ENCODE results near the gene STAT4. TPM values are rescaled to one million over a fixed set of nuclear protein-coding genes. Genes with fewer than 3 reads are reported as not detected.

Gene STAT4
- total and polyA plus RNA-seq, 11 donors, result 0.32 to 21.5 (median 1.9) TPM

DNA sequence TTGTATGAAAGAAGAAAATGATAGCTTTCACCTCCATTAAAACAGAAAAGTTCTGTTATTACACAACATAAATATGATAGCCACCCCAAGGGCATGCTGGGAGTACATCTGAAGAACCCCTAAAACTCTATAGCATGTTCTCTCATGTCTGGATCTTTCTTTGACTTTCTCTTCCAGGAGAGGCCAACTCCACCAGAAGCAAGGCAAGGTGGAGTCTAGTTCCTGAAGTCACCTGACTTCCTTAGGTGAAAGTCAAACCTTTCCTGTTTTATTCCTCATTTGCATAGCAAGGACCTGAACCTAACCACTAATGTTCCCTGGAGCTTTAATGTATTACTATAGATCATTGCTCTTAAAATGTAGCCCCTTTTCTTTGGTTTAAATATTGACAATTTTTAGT, 142.5 kb downstream of the STAT4 start:
- intact Hi-C loops (cut with DNase I), result no loop called here
- Histone ChIP-seq H3K4me3 (peak overlapping the region in 1 of 12 donors; percentile 13), H3K9me3 (no peaks in the 10 kb centered on the region), H3K27me3 (no peaks in the 10 kb centered on the region), H3K27ac (no peak overlapping the region), H3K36me3 (peaks cover 0 to 98% (median 75%) of the 10 kb centered on the region in 9 donors), H3K4me1 (peaks cover 0 to 83% (median 24%) of the 10 kb centered on the region in 12 donors)
- DNase-seq, result no peak
- TF ChIP-seq, protein P1, sequence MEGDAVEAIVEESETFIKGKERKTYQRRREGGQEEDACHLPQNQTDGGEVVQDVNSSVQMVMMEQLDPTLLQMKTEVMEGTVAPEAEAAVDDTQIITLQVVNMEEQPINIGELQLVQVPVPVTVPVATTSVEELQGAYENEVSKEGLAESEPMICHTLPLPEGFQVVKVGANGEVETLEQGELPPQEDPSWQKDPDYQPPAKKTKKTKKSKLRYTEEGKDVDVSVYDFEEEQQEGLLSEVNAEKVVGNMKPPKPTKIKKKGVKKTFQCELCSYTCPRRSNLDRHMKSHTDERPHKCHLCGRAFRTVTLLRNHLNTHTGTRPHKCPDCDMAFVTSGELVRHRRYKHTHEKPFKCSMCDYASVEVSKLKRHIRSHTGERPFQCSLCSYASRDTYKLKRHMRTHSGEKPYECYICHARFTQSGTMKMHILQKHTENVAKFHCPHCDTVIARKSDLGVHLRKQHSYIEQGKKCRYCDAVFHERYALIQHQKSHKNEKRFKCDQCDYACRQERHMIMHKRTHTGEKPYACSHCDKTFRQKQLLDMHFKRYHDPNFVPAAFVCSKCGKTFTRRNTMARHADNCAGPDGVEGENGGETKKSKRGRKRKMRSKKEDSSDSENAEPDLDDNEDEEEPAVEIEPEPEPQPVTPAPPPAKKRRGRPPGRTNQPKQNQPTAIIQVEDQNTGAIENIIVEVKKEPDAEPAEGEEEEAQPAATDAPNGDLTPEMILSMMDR (IDR thresholded peaks at IDR 0.05), result no peak
- TF ChIP-seq POLR2A (IDR thresholded peaks at IDR 0.05), result no peak
- no peak for ATAC-seq

DNA sequence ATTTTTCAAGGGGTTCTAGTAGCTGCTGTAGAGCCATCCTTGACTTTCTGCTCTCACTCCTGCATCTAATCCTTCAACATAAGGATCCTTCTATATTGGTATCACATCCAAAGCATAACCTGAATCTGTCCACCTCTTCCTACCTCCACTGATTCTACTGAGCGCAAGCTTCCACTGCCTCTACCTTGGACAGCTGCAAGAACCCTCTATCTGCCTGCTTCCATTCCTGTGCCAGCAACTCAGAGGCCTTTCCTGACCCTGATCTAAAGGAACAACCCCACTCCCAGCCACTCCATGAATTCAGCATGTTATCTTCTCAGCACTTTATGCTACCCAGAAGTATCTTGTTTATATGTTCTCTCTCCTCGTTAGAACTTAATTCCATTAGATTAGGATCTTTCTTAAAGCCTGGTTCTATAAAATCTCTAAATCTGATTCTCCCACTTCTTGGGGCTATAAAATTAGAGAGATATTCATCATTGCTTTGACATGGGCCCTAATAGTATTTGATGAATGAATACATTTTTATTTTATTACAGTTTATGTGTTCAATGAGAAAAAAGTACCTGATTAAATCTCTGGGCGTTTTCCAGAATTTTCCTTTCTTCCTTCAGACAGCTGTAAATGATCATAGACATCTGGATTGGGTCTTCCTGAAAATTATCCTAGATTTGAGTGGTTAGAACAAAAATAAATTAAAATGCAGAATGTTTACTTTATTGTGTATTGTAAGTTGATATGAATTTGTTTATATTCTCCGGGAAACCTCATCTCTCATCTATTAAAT, 143.6 kb downstream of the STAT4 start:
- no peak for DNase-seq
- H3K4me3 ChIP-seq, result no peak overlapping the region
- no peaks in the 10 kb centered on the region for H3K27me3 ChIP-seq
- peaks cover 0 to 100% (median 86%) of the 10 kb centered on the region in 9 donors for H3K36me3 ChIP-seq
- TF ChIP-seq, protein P1 (IDR thresholded peaks at IDR 0.05), result no peak
- no peak for TF ChIP-seq POLR2A (IDR thresholded peaks at IDR 0.05)
- 89 to 93% (median 91%) methylated on average over 4 of the region's 4 CpGs for WGBS, 4 donors
- ATAC-seq, result no peak
- peaks cover 0 to 83% (median 14%) of the 10 kb centered on the region in 12 donors for H3K4me1 ChIP-seq
- intact Hi-C loops (cut with DNase I), result loop anchor here in 1 of 10 donors (2.0 kb wide), 1 partner anchor 24 kb away; no protein-coding TSS in a partner anchor
- no peak overlapping the region for H3K27ac ChIP-seq
- no peaks in the 10 kb centered on the region for H3K9me3 ChIP-seq

DNA sequence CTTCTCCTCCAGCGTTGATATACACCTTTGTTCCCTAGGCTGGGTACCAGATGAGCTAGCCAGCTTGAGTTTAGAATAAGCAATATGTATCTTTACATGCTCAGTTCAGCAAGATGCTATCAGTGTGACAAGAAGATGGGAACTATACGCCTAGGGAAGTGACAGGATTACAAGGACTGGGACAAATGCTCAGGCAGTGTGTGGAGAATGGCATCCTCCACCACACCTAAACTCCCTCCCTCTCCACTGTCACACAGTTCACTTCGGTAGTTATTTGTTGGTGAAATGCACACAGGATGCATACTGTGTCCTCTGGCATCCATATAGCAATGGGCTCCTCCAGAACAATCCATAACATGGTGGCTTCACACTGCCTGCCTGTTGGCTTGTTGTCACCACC, 144.5 kb downstream of the STAT4 start:
- peaks cover 0 to 100% (median 95%) of the 10 kb centered on the region in 9 donors for H3K36me3 ChIP-seq
- H3K4me3 ChIP-seq, result no peak overlapping the region
- 93 to 100% (median 96%) methylated on average over 3 of the region's 3 CpGs for WGBS, 4 donors
- DNase-seq, result no peak
- ATAC-seq, result no peak
- no peaks in the 10 kb centered on the region for H3K27me3 ChIP-seq
- H3K27ac ChIP-seq, result no peak overlapping the region
- H3K4me1 ChIP-seq, result peaks cover 0 to 77% (median 6%) of the 10 kb centered on the region in 12 donors
- intact Hi-C loops (cut with DNase I), result loop anchor here in 1 of 10 donors (2.0 kb wide), 1 partner anchor 23 kb away; no protein-coding TSS in a partner anchor
- TF ChIP-seq, protein P1 (IDR thresholded peaks at IDR 0.05), result no peak
- TF ChIP-seq POLR2A (IDR thresholded peaks at IDR 0.05), result no peak
- H3K9me3 ChIP-seq, result no peaks in the 10 kb centered on the region

DNA sequence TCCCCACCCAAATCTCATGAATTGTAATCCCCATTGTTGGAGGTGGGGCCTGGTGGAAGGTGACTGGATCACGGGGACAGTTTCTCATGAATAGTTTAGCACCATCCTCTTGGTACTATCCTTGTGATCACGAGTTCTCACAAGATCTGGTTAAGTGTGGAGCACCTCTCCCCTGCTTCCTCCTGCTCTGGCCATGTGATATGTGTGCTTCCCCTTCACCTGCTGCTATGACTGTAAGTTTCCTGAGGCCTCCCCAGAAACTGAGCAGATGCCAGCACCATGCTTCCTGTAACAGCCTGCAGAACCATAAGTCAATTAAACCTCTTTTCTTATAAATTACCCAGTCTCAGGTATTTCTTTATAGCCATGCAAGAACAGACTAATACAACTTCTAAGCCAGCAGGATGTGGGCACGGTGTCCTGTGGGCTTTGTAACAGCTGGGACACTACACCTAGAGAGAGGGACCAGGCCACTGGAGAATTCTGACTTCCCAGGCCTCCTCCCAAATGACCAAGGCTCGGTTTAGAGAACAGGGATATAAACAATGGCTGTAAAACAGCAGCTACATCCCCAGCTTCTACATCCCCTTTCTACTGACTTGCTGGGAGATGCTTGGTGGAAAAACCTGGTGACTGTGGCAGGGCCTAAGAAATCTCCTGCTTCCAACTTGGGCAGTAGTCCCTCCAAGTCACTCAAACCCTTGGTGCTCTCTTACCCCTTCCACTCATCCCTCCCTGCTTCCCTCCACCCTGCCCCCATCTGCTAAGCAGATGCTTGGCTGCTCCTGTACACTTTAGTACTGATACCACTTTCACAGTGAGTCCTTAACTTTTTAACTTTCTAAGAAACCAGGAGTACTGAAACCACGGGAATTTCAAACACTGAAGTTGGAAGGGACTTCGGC, 147.1 kb downstream of the STAT4 start:
- no peak for TF ChIP-seq POLR2A (IDR thresholded peaks at IDR 0.05)
- TF ChIP-seq, protein P1 (IDR thresholded peaks at IDR 0.05), result no peak
- no peaks in the 10 kb centered on the region for H3K9me3 ChIP-seq
- DNase-seq, result no peak
- no peak overlapping the region for H3K27ac ChIP-seq
- 96 to 97% (median 96%) methylated on average over 6 of the region's 6 CpGs for WGBS, 4 donors
- H3K36me3 ChIP-seq, result peaks cover 0 to 100% (median 100%) of the 10 kb centered on the region in 9 donors
- intact Hi-C loops (cut with DNase I), result no loop called here
- no peak for ATAC-seq
- H3K4me1 ChIP-seq, result peaks cover 0 to 50% (median 0%) of the 10 kb centered on the region in 12 donors
- H3K27me3 ChIP-seq, result no peaks in the 10 kb centered on the region
- H3K4me3 ChIP-seq, result no peak overlapping the region

Measured in heart left ventricle (tissue), 16 donors.